IPS-15b (cell line): ENCODE data around the gene ZNF276.
"Not testable (repeated sequence)": the region's sequence is repeated elsewhere in the genome, so short reads cannot be mapped to it uniquely, and the experiment has no call there.

Experiments
- H3K27me3 ChIP-seq: one replicate; pipeline ENCODE4 v1.6.1; 2013; ENCODE audit warnings: low read length; ENCODE audit not compliant: control insufficient read depth, insufficient read depth
- H3K36me3 ChIP-seq: one replicate; pipeline ENCODE4 v1.6.1; 2013; ENCODE audit warnings: low read length; ENCODE audit not compliant: control insufficient read depth, insufficient read depth
- H3K4me1 ChIP-seq: one replicate; pipeline ENCODE4 v1.6.1; 2013; ENCODE audit warnings: mild to moderate bottlenecking, low read length; ENCODE audit not compliant: control insufficient read depth, insufficient read depth
- H3K4me3 ChIP-seq: one replicate; pipeline ENCODE4 v1.5.1; 2013; ENCODE audit warnings: low read depth, low read length
- H3K9ac ChIP-seq: one replicate; pipeline ENCODE4 v1.6.1; 2013; ENCODE audit warnings: low read depth, mild to moderate bottlenecking, low read length
- H3K9me3 ChIP-seq: one replicate; pipeline ENCODE4 v1.6.1; 2013; ENCODE audit warnings: mild to moderate bottlenecking, low read length; ENCODE audit not compliant: control insufficient read depth, insufficient read depth

The ZNF276 gene

DNA sequence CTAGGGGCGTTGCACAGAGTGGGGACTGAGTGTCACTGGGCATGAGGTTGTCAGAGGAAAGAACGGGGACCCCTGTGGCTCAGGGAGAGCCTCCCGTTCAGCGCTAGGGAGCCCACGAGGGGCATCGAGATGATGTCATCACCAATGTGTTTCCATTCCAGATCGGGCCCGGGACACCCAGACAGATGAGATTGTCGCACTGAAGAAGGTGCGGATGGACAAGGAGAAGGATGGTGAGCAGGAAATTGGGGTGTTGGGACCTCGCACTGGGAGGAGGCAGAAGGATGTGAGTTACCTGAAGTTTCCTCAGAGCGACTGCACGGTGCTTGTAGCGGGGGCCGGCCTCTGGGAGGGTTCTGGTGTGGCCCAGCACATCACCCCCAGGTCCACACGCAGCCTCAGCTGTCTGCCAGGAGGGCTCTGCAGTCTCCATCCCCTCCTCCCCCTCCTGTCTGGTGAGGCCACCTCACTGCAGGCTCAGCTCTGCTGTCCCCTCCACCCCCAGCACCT is 30.9 kb upstream of the ZNF276 start:
- no peak overlapping the region for H3K9ac ChIP-seq
- H3K27me3 ChIP-seq, result no peaks in the 10 kb centered on the region
- peaks cover 37% of the 10 kb centered on the region for H3K36me3 ChIP-seq
- peaks cover 4% of the 10 kb centered on the region for H3K4me1 ChIP-seq
- no peak overlapping the region for H3K4me3 ChIP-seq
- H3K9me3 ChIP-seq, result peaks cover 2% of the 10 kb centered on the region

GRCh38 chr16:89691231-89691985 is 29.9 kb upstream of the ZNF276 start:
- Histone ChIP-seq H3K4me3 (no peak overlapping the region), H3K9me3 (no peaks in the 10 kb centered on the region), H3K4me1 (peaks cover 4% of the 10 kb centered on the region), H3K27me3 (no peaks in the 10 kb centered on the region), H3K36me3 (peaks cover 33% of the 10 kb centered on the region), H3K9ac (no peak overlapping the region)

DNA sequence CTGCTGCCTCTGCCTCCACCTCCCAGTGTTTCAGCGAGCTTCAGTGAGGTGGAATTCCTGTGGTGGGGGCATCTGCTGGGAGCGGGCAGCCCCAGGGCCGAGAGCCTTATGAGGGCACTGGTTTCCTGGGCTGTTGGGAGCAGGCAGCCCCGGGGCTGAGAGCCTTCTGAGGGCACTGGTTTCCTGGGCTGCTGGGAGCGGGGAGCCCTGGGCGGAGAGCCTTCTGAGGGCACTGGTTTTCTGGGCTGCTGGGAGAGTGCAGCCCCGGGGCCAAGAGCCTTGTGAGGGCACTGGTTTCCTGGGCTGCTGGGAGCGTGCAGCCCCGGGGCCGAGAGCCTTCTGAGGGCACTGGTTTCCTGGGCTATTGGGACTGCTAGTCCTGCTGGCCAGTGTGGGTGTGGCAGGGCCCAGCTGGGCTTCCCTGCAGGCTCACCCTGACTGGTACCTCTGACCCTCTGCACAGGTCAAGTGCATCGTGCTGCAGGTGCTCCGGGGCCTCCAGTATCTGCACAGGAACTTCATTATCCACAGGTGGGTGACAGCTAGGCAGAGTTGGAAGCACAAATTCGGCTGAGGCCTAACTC is 29.3 kb upstream of the ZNF276 start:
- Histone ChIP-seq H3K9ac (no peak overlapping the region), H3K4me3 (no peak overlapping the region), H3K4me1 (peaks cover 4% of the 10 kb centered on the region), H3K36me3 (peaks cover 39% of the 10 kb centered on the region), H3K9me3 (no peaks in the 10 kb centered on the region), H3K27me3 (no peaks in the 10 kb centered on the region)

DNA sequence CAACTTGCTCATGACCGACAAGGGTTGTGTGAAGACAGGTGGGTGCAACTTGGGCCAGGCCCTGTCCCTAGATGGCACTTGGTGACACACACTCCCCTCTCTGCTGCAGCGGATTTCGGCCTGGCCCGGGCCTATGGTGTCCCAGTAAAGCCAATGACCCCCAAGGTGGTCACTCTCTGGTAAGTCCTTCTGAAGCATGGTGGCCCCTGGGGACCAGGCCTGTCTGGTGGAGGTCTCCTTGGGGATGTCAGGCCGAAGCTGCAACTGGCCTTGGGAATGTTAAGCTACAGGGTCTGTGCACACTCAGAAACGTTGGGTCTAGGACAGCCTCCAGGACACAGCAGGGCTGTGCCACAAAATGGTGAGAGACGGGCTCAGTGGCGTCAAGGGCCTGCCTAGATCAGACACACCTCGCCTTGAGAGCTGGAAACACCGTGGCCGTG is 28.0 kb upstream of the ZNF276 start:
- H3K9me3 ChIP-seq, result no peaks in the 10 kb centered on the region
- no peaks in the 10 kb centered on the region for H3K27me3 ChIP-seq
- no peak overlapping the region for H3K4me3 ChIP-seq
- H3K4me1 ChIP-seq, result no peaks in the 10 kb centered on the region
- no peak overlapping the region for H3K9ac ChIP-seq
- peaks cover 44% of the 10 kb centered on the region for H3K36me3 ChIP-seq

- H3K9me3 ChIP-seq, result no peaks in the 10 kb centered on the region
- no peaks in the 10 kb centered on the region for H3K4me1 ChIP-seq
- H3K27me3 ChIP-seq, result no peaks in the 10 kb centered on the region
- H3K4me3 ChIP-seq, result no peak overlapping the region
- H3K36me3 ChIP-seq, result peaks cover 44% of the 10 kb centered on the region
- no peak overlapping the region for H3K9ac ChIP-seq
Measured at GRCh38 chr16:89693931-89694783, 27.2 kb upstream of the ZNF276 start.

- H3K36me3 ChIP-seq, result peaks cover 43% of the 10 kb centered on the region
- H3K27me3 ChIP-seq, H3K4me3 ChIP-seq, H3K9ac ChIP-seq, H3K9me3 ChIP-seq, H3K4me1 ChIP-seq: not testable (repeated sequence)
Measured at GRCh38 chr16:89694784-89695085, 26.6 kb upstream of the ZNF276 start.

- Histone ChIP-seq H3K36me3 (peaks cover 43% of the 10 kb centered on the region), H3K27me3 (no peaks in the 10 kb centered on the region), H3K4me3 (no peak overlapping the region), H3K4me1 (no peaks in the 10 kb centered on the region), H3K9me3 (no peaks in the 10 kb centered on the region), H3K9ac (no peak overlapping the region)
Measured at GRCh38 chr16:89695086-89695874, 26.1 kb upstream of the ZNF276 start.

GRCh38 chr16:89695875-89696669 is 25.3 kb upstream of the ZNF276 start:
- no peak overlapping the region for H3K9ac ChIP-seq
- no peaks in the 10 kb centered on the region for H3K9me3 ChIP-seq
- no peaks in the 10 kb centered on the region for H3K4me1 ChIP-seq
- H3K27me3 ChIP-seq, result no peaks in the 10 kb centered on the region
- H3K4me3 ChIP-seq, result no peak overlapping the region
- H3K36me3 ChIP-seq, result peaks cover 38% of the 10 kb centered on the region

DNA sequence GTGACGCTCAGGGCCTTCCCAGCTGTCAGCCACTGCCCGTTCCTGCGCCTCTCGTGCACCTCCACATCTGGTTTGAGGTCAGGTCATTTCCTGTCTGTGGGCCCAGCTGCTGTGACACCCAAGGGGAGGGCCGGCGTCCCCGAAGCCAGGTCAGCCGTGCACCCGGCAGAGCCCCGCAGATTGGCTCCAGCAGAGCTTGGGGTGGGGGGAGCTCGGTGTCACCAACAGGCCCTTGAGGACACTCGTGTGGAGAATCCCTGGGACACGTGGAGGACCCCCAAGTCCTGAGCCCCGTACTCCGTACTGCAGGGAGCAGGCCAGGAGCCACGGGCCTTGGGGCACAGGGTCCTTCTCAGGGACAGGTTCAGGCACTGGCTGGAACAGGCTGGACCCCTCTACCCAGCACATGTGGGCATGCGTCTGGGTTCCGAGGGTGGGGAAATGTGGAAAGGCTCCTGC is 24.6 kb upstream of the ZNF276 start:
- no peak overlapping the region for H3K4me3 ChIP-seq
- H3K36me3 ChIP-seq, result peaks cover 32% of the 10 kb centered on the region
- H3K9me3 ChIP-seq, result no peaks in the 10 kb centered on the region
- H3K9ac ChIP-seq, result no peak overlapping the region
- H3K27me3 ChIP-seq, result no peaks in the 10 kb centered on the region
- no peaks in the 10 kb centered on the region for H3K4me1 ChIP-seq

DNA sequence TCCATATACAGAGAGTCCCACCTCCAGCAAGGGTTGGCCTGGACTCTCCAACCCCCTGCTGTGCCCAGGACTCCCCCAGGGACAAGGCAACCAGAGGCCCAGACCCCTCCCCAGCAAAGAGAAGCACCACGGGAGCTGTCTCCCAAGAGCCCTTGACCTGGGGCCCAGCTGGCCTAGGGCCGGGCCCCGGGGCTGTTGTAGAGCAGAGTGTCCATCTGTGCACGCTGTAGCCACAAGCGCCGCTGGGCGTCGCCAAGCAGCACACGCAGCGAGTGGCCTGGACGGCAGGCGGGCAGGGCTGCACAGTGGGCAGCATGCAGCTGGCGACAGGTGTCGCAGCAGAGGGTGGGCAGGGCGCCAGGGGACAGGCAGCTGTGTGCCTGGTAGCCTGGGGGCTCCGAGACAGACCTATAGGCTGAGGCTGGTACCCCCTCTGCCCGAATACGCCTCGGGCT is 24.1 kb upstream of the ZNF276 start:
- no peak overlapping the region for H3K4me3 ChIP-seq
- no peaks in the 10 kb centered on the region for H3K4me1 ChIP-seq
- H3K27me3 ChIP-seq, result no peaks in the 10 kb centered on the region
- no peaks in the 10 kb centered on the region for H3K9me3 ChIP-seq
- H3K36me3 ChIP-seq, result peaks cover 30% of the 10 kb centered on the region
- no peak overlapping the region for H3K9ac ChIP-seq
